Erythroblast (primary cell): ENCODE results near the gene XCR1.
A peak's percentile ranks its signal among the peaks of the same experiment; 100 is the strongest.

Source experiments
- DNase-seq, 2 experiments: peaks; one replicate each; lab custom pipeline; 2025; lab: John Stamatoyannopoulos, UW
- GATA1 ChIP-seq: IDR thresholded peaks from 2 replicates; pipeline ENCODE4 v1.6.1; 2011; ENCODE audit warnings: low read depth, mild to moderate bottlenecking, control low read depth, low read length, moderate library complexity
- POLR2A ChIP-seq: IDR thresholded peaks from 2 replicates; pipeline ENCODE4 v1.6.1; 2011; ENCODE audit warnings: mild to moderate bottlenecking, low read length

Gene XCR1

DNA sequence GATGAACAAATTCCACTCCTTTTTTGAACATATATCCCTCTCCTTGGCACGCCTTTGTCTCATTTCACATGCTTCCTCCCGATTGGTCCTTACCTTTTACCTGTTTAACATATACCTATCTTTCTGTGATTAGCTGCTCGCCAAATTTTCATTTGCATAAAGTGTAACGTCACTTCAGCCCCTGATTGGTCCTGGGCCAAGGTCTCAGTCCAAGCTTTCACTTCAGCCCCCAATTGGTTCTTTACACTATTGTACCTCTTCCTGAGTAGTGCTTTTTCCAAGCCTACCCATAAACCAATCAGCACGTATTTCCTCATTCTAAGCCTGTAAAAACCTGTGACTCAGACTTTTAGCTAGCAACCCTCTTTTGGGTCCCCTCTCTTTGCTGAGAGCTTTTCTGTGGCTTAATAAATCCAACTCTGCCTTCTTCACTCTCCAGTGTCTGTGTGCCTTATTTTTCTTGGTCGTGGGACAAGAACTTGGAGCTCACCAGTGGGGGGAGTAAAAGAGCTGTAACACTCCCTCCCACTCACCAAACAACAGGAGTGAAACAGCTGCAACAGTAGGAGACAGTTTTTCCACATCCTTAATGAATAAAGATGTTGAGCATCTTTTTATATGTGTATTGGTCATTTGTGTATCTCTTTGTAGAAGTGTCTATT is 584 bp upstream of the XCR1 start:
- TF ChIP-seq GATA1: no peak
- no peak for TF ChIP-seq POLR2A
- peak; percentile 4 to 11 for DNase-seq

DNA sequence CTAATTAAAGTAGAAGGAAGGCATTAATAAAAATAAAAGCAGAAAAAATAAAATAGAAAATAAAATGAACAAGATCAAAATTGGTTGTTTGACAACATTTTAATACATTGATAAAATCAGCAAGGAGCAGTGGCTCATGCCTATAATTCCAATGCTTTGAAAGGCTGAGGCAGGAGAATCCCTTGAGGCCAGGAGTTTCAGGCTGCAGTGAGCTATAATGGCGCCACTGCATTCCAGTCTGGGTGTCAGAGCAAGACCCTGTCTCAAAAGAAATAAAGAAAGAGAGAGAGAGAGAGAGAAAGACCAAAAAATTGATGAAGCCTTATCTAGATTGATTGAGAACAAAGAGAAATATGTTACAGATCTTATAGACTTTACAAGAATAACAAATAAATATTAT is 2.1 kb downstream of the XCR1 start:
- DNase-seq: no peak
- TF ChIP-seq POLR2A (no peak), GATA1 (no peak)

DNA sequence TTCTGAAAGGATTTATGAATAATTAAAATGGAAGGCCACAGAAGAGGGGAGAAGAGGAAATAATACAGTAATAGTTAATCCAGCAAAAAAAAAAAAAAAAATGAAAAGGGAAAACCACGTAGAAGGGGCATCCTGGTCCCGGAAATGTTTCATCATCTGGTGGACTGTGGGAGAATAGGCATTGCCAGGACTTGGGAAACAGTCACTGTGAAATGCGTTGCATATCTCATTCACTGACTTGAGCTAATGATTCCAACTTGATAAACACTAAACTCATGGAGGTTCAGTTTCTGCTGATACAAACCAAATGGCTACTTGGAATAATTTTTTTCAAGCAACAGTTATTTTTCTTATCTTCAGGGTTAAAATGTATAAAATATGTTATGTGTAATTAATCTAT is 3.2 kb downstream of the XCR1 start:
- DNase-seq: no peak
- no peak for TF ChIP-seq GATA1
- TF ChIP-seq POLR2A: no peak

DNA sequence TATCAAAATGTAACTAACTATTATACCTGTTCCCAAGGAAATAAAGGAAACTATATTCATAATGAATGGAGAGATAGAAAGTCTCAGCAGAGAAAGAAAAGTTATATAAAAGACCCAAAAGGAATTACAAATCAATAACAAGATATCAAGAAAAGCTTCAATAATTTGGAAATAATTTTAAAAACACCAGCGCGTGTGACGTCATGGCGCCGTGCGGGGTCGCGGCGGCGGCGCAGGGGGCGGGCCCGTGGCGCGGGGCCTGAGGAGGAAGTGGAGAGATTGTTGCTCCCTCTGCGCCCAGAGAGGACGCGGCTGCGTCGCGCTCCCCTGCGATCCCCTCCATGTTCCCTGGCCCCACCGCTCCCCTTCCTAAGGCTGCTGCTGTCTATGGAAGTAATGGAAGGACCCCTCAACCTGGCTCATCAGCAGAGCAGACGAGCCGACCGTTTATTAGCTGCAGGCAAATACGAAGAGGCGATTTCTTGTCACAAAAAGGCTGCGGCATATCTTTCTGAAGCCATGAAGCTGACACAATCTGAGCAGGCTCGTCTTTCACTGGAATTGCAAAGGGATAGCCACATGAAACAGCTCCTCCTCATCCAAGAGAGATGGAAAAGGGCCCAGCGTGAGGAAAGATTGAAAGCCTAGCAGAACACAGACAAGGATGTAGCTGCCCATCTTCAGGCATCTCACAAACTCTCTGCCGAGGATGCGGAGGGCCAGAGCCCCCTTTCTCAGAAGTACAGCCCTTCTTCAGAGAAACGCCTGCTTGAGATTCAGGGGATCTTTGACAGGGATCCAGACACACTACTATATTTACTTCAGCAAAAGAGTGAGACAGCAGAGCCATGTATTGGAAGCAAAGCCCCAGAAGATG is 4.1 kb downstream of the XCR1 start:
- TF ChIP-seq POLR2A (no peak), GATA1 (no peak)
- no peak for DNase-seq

DNA sequence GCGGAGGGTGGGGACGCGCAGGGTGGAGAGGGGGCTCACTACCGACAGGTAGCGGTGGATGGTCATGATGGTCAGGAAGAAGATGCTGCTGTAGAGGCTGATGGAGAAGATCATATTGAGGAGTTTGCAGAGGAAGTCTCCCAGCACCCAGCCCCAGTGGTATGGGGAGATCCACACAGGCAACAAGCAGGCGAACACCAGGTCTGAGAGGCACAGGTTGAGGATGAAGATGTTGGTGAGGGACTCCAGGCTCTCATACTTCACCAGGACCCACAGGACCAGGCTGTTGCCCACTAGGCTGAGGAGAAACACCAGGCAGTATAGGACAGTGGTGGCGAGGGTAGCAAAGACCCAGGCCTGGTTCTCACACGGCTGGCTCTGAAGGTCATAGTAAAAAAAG is 5.8 kb downstream of the XCR1 start:
- DNase-seq: no peak

DNA sequence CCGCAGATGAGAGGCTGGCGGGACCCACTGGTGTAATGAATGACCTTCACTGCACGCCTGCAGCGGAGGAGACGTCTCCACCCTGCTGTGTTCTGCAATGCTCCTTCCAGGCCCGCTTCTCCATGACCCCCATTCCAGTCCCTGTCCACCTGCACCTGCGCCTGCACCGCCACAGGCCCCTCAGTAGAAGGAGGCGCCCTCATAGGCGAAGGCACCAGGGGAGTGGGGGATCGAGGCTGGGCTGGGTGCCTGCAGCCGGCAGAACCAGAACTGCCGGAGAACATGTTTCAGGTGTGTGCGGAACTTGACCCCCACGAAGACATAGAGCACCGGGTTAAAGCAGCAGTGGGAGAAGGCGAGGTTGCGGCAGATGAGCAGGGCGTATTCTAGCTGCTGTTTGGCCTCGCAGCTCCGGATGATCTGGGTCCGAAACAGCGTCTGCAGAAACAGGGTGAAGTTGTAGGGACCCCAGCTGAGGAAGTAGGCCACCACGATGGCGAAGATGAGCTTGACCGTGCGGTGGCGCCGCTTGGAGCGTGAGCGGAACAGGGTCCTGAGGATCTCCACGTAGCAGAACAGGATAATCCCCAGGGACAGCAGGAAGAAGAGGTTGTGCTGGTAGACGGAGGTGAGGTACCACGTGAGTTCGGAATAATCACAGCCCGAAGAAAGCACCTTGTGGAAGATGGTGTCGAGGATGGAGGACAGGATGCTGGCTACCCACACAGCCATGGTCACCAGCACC is 6.3 kb downstream of the XCR1 start:
- DNase-seq: no peak
- TF ChIP-seq GATA1: no peak
- TF ChIP-seq POLR2A: no peak

More for the DNA sequence above, 5.8 kb downstream of the XCR1 start:
- TF ChIP-seq POLR2A (no peak), GATA1 (no peak)

DNA sequence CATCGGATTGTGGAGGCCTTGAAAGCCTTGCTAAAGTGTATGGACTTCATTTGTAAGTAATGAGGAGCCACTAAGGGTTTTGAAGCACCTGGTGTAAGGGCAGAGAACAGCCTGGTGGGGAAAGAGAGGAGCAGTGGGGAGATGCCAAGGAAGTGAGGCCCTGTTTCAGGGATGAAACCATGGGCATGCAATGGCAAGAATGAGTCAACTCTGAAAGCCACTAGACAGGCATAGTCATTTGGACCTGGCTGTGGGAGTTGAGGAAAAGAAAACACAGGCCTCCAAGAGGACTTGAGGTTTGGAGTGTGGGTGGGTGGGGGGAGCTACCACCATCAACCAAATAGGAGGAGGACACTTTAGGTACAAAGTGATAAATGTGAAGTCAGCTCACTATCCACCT is 7.6 kb downstream of the XCR1 start:
- TF ChIP-seq POLR2A (no peak), GATA1 (no peak)
- DNase-seq: no peak

DNA sequence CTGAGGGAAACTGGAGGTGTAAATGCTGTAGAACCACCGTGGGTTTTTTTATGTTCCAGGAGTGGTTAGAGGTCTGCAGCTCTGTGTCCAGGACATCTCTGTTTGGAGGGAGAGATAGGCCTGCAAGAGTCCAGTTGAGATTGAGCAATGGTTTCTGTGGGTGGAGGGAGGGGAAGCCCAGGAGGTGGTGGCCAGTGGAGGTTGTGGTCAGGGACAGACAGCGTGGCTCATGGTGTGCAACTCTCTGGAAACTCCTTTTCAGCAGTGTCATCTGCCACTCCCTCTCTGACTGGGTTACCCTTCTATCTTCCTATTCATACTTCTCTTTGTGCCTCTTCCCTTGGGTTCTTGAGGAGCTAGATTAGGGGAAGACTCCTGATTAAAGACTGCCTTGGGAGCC is 9.6 kb downstream of the XCR1 start:
- TF ChIP-seq GATA1 (no peak), POLR2A (no peak)
- peak in 1 of 2 experiments; percentile 7 for DNase-seq

DNA sequence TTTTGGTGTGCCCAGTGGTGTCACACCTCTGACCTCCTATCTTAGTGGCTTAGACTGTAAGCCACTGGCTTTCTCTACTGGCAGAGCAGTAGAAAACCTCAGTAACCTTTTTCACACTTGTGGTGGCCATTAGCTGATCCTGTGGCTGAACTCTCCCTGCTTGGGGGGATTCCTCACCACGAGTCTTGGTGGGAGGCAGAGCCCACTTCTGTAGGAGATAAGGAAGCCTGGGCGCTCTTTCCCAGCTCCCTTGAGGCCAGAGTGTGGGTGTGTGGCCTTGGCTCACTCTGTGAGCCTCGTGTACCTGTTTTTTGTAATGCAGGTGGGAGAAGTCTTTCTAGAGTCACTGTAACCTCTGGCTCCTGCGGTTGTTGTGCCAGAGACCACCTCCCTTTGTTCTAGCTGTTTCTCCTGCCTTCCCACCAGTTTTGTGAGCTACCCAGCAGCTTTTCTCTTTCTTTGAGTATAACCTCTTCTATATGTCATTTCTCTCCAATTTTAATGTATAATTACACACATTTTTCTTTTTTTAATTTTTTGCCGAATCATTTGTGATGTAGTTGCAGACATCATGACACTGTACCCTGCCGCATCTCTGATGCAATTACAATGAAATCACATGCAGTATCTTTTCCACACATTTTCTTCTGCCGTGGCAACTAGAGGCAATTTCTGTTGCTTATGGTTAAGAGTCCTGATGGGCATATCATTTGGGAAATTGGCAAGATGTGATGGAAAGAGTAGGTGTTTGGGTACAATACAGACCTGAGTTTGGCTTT is 13.8 kb downstream of the XCR1 start:
- DNase-seq: peak; percentile 12 to 63
- TF ChIP-seq POLR2A (no peak), GATA1 (no peak)

DNA sequence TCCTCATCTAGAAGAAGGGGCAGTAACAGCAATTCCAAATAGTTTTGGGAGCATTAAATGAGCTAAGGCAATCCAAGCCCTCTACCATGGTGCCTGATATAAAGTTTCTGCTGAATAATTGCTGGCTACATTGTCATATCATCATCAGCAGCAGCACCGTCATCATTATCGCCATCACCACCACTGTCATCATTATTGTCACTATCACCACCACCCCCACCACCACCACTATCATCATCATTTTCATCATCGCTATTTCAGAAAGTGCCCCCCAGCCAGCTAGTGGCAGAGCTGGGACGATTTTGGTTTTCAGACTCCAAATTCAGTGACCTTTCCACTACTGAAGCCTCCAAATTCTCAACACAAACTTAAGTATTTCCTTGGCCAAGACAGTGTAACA is 15.0 kb downstream of the XCR1 start:
- no peak for TF ChIP-seq POLR2A
- no peak for TF ChIP-seq GATA1
- peak; percentile 15 to 44 for DNase-seq

DNA sequence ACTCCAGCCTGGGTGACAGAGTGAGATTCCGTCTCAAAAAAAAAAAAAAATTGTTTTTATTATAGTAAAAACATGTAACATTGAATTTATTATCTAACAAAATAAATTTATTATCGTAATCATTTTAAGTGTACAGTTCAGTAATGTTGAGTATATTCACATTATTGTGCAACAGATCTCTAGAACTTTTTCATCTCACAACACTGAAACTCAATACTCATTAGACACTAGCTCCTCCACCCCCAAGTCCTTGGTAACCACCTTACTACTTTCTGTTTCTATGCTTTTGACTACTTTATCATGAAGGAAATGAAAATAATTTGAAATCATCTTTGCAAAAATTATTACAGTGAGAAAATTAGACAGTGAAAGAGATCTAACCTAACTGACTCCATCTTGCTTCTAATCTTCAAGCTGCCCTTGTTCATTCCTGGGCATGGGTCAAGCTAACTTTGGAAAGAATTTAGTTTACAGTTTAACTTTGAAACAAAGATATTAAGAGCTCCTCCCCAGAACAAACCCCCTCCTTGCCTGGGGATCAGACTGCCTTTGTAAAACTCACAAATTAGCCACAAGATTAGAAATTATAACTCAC is 16.7 kb downstream of the XCR1 start:
- no peak for TF ChIP-seq POLR2A
- TF ChIP-seq GATA1: no peak
- no peak for DNase-seq

DNA sequence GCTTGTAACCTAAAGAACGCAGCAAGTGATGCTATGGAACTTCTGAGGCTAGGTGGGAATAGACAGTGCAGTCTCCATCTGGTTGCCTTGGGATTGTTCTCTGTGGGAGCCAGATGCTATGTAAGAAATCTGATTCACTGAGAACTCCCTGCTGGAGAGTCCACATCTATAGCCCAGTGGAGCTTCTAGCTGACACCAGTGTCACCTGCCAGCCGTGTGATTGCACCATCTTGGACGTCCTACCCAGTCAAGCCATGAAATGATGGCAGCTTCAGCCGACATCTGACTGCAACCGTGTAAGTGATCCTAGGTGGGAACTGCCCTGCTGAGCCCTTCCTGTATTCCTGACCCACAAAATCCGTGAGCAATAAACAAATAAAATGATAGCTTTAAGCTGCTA is 19.2 kb downstream of the XCR1 start:
- DNase-seq: no peak
- TF ChIP-seq POLR2A (no peak), GATA1 (no peak)

DNA sequence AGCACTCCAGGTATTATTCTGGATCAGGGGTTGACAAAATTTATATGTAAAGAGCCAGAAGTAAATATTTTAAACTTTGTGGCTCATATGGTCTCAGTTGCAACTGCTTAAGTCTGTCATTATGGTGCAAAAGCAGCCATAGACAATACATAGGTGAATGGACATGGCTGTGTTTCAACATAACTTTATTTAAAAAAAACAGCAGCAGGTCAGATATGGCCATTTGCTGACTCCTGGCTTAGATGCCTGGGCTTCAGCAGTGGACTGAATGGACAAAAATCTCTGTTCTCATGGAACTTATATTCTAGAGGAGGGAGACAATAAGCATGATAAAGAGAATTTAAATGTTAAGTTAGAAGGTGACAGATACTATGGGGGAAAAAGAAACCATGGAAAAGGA is 20.0 kb downstream of the XCR1 start:
- DNase-seq: no peak
- TF ChIP-seq POLR2A (no peak), GATA1 (no peak)
